DMS 273 treated with DMSO at 0.1 percent for 48 hours (cell line): ENCODE results near the gene PNPLA2.

Experiments used
- DNase-seq: peaks from one replicate; lab custom pipeline; 2025; lab: John Stamatoyannopoulos, UW

PNPLA2 gene

GRCh38 chr11:860234-861104 lies 41.8 kb downstream of the PNPLA2 start:
- no peak for DNase-seq

- no peak for DNase-seq
Observed at GRCh38 chr11:861105-861479, 42.4 kb downstream of the PNPLA2 start.

- no peak for DNase-seq
Observed at GRCh38 chr11:862081-862661, 43.5 kb downstream of the PNPLA2 start.

- DNase-seq, result no peak
Observed at GRCh38 chr11:862696-863022, 43.9 kb downstream of the PNPLA2 start.

- DNase-seq, result no peak
Observed at GRCh38 chr11:863023-863909, 44.6 kb downstream of the PNPLA2 start.

GRCh38 chr11:863910-864827 lies 45.5 kb downstream of the PNPLA2 start:
- DNase-seq, result no peak

GRCh38 chr11:864898-865297 lies 46.2 kb downstream of the PNPLA2 start:
- no peak for DNase-seq

GRCh38 chr11:865462-866430 lies 47.0 kb downstream of the PNPLA2 start:
- DNase-seq, result no peak

GRCh38 chr11:866481-866880 lies 47.8 kb downstream of the PNPLA2 start:
- no peak for DNase-seq

GRCh38 chr11:867856-868358 lies 49.2 kb downstream of the PNPLA2 start:
- DNase-seq, result no peak

- DNase-seq, result no peak
Observed at GRCh38 chr11:868394-868793, 49.7 kb downstream of the PNPLA2 start.

- no peak for DNase-seq
Observed at GRCh38 chr11:868802-869201, 50.1 kb downstream of the PNPLA2 start.

GRCh38 chr11:869399-870126 lies 50.8 kb downstream of the PNPLA2 start:
- no peak for DNase-seq

- no peak for DNase-seq
Observed at GRCh38 chr11:870127-870413, 51.4 kb downstream of the PNPLA2 start.

GRCh38 chr11:870418-870817 lies 51.7 kb downstream of the PNPLA2 start:
- no peak for DNase-seq

- DNase-seq, result no peak
Observed at GRCh38 chr11:871472-871871, 52.8 kb downstream of the PNPLA2 start.

- no peak for DNase-seq
Observed at GRCh38 chr11:872799-873198, 54.1 kb downstream of the PNPLA2 start.

- DNase-seq, result no peak
Observed at GRCh38 chr11:873706-874105, 55.0 kb downstream of the PNPLA2 start.
